ENCODE measurements around the gene SERPINB11. TPM values are rescaled to one million over a fixed set of nuclear protein-coding genes. Genes with fewer than 3 reads are reported as not detected.

SERPINB11 gene
- total RNA-seq, 4 donors from 2014 or later = not detected

DNA sequence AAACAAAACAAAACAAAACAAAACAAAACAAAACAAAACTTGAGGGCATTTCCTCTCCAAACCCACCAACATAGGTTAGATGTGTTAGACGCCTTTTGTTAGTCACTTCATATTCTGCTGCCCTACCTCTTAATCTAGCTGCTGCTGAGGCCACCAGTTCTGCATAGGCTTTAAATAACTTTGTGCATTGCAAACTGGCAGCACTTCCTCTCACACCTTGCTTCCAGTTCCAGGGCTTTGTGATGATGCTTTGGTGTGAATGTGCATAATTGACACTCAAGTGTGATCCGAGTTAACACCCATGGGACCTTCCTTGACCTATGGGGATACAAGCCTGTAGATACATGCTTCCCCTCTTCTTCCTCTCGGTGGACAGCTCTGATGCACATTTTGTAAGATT, 2.3 kb upstream of the SERPINB11 start:
- ATAC-seq (no peak), DNase-seq (no peak)
- Histone ChIP-seq H3K4me3 (no peak overlapping the region), H3K9me3 (no peaks in the 10 kb centered on the region), H3K27me3 (no peaks in the 10 kb centered on the region), H3K4me1 (no peaks in the 10 kb centered on the region), H3K27ac (no peak overlapping the region), H3K36me3 (no peaks in the 10 kb centered on the region)
- no peak for TF ChIP-seq POLR2A (IDR thresholded peaks at IDR 0.05)
- no peak for TF ChIP-seq CTCF (IDR thresholded peaks at IDR 0.05 in 4 of 5, conservative IDR thresholded peaks at IDR 0.05 in 1 of 5)
- intact Hi-C loops (cut with DNase I; ENCODE audit: low total_unique reads) = no loop called here
- in situ Hi-C loops (cut with MboI; ENCODE audit: low sequenced_read_pairs in 4 of 4) = no loop called here

DNA sequence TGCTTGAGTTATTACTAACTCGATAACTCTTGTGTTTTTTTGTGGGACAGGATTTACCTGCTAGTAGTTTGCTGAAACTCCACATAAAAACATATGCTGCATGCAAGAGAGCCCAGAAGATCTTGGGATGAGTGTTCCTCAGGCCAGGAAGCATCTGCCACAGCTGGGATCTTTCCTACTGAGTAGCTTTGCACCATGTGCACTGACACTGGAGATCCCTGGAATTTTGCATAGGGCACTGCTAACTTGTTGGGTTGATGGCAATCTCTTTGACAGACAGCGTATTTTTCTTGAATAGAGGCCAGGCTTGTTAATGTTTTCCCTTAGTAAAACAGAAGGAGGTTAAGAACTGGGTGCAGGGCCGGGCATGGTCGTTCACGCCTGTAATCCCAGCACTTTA, 808 bp upstream of the SERPINB11 start:
- Histone ChIP-seq H3K27me3 (no peaks in the 10 kb centered on the region), H3K4me3 (no peak overlapping the region), H3K36me3 (no peaks in the 10 kb centered on the region), H3K27ac (no peak overlapping the region), H3K4me1 (no peaks in the 10 kb centered on the region), H3K9me3 (no peaks in the 10 kb centered on the region)
- DNase-seq = no peak
- intact Hi-C loops (cut with DNase I; ENCODE audit: low total_unique reads) (no loop called here), in situ Hi-C loops (cut with MboI; ENCODE audit: low sequenced_read_pairs in 4 of 4) (no loop called here)
- no peak for ATAC-seq
- no peak for TF ChIP-seq CTCF (IDR thresholded peaks at IDR 0.05 in 4 of 5, conservative IDR thresholded peaks at IDR 0.05 in 1 of 5)
- no peak for TF ChIP-seq POLR2A (IDR thresholded peaks at IDR 0.05)

DNA sequence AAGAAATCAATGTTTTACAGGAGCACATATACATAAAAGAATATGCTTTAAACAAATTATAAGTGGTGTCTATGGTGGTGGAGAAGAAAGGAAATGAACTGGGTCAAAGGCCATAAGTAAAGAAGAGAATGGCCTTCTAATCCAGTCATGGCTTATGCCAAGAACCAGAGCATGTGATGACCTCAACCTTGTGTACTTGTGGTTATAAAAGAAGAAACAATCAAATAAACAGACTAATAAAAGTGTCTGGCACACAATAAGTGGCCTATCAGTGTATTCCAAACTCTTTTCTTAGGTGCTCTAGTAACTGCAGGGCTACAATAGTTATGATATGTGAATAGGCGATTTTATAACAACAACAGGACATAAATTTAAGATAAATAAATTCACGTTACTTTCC, 2.6 kb downstream of the SERPINB11 start:
- TF ChIP-seq CTCF (IDR thresholded peaks at IDR 0.05 in 4 of 5, conservative IDR thresholded peaks at IDR 0.05 in 1 of 5) (no peak), POLR2A (IDR thresholded peaks at IDR 0.05) (no peak)
- intact Hi-C loops (cut with DNase I; ENCODE audit: low total_unique reads) = no loop called here
- Histone ChIP-seq H3K4me3 (no peak overlapping the region), H3K36me3 (no peaks in the 10 kb centered on the region), H3K4me1 (no peaks in the 10 kb centered on the region), H3K27me3 (no peaks in the 10 kb centered on the region), H3K27ac (no peak overlapping the region), H3K9me3 (no peaks in the 10 kb centered on the region)
- ATAC-seq = no peak
- no peak for DNase-seq
- in situ Hi-C loops (cut with MboI; ENCODE audit: low sequenced_read_pairs in 4 of 4) = no loop called here

DNA sequence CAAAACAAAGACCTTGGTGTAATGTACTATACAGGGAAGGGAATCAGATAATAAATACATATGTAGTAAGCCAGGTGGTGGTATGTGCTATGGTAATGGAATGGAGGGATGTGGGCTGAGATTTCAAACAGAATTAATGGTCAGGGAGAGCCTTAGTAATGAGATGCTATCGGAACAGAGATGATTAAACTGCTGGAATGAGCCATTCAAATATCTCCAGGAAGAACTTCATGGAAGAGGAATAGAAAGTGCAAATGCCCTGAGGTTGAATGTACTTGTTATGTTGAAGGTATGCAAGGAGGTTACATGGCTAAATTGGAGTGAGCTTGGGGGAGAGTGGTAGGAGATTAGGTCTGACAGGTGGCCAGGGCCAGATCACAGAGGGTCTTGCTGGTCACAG, 5.1 kb downstream of the SERPINB11 start:
- Histone ChIP-seq H3K4me3 (no peak overlapping the region), H3K36me3 (no peaks in the 10 kb centered on the region), H3K4me1 (no peaks in the 10 kb centered on the region), H3K27ac (no peak overlapping the region), H3K27me3 (no peaks in the 10 kb centered on the region), H3K9me3 (no peaks in the 10 kb centered on the region)
- ATAC-seq (no peak), DNase-seq (no peak)
- TF ChIP-seq POLR2A (IDR thresholded peaks at IDR 0.05) (no peak), CTCF (IDR thresholded peaks at IDR 0.05 in 4 of 5, conservative IDR thresholded peaks at IDR 0.05 in 1 of 5) (no peak)
- in situ Hi-C loops (cut with MboI; ENCODE audit: low sequenced_read_pairs in 4 of 4) = no loop called here
- intact Hi-C loops (cut with DNase I; ENCODE audit: low total_unique reads) = no loop called here

DNA sequence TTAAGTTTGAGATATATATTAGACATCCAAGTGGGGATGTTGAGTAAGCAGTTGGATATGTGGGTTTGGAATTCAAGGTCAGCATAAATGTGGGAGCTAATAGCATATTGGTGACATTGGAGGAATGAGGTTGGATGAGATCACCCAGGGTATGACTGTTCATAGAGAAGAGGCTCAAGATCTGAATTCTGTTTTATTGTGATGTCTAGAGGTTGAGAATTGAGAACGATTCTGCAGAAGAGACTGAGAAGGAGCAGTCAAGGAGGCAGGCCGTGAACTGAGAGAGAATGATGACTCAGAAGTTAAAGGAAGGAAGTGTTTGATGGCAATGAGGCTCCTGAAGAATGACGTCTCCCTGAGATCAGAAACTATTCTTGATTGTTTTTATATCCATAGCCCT, 5.9 kb downstream of the SERPINB11 start:
- no peaks in the 10 kb centered on the region for H3K27me3 ChIP-seq
- H3K4me1 ChIP-seq = no peaks in the 10 kb centered on the region
- intact Hi-C loops (cut with DNase I; ENCODE audit: low total_unique reads) = no loop called here
- no peak overlapping the region for H3K27ac ChIP-seq
- in situ Hi-C loops (cut with MboI; ENCODE audit: low sequenced_read_pairs in 4 of 4) = no loop called here
- TF ChIP-seq CTCF (IDR thresholded peaks at IDR 0.05 in 4 of 5, conservative IDR thresholded peaks at IDR 0.05 in 1 of 5) (no peak), POLR2A (IDR thresholded peaks at IDR 0.05) (no peak)
- no peak overlapping the region for H3K4me3 ChIP-seq
- ATAC-seq = no peak
- H3K36me3 ChIP-seq = no peaks in the 10 kb centered on the region
- H3K9me3 ChIP-seq = no peaks in the 10 kb centered on the region
- no peak for DNase-seq

Data from gastrocnemius medialis (tissue), 4 donors.